Activated CD4-positive, alpha-beta T cell treated with anti-CD3 and anti-CD28 coated beads, Interleukin-2, amount 50 U/mL, for 16 hours (primary cell): ENCODE results near the gene CDK17.
A peak's percentile ranks its signal among the peaks of the same experiment; 100 is the strongest.

Source experiments
- DNase-seq: peaks from one replicate; pipeline ENCODE4 v3.0.0-alpha.2; 2020

Gene CDK17

DNA sequence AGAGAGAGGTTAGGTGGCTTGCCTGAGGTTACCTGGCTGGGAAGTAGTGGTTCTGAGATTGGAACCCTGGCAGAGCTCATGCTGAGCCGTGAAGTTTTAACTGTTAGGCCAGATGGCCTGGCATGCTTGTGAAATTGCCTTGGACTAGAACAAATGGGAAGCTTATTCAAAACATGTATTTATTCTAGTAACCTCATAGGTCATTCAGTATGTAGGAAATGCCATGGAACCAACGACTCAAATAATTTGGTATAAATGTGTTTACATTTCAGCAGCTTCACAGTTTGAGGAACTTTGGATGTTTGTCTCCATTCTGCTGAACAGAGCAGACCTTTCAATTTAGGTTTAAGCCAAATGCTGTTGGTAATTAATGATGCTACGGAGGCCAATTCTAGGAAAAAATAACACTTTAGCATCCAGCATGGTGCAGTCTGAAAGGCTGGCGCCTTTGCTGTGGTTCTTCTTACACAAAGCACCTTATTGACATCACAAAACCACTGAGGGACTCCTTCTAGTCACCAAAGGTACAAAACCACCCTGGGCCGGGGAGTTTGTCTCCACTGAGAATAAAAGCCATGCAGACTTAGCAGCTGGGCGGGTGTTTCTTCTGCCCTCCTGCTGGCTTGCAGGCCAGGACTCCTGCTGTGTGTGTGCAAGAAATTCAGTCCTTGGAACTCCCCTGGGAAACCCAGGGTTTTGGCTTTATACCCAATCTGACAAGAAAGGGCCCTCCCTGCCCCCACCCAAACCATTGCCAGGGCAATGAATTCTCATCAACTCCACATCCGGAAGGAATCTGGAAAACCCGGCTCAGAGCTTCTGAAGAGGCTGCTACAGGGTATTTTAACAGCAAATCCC lies 141.9 kb downstream of the CDK17 start:
- DNase-seq: no peak

DNA sequence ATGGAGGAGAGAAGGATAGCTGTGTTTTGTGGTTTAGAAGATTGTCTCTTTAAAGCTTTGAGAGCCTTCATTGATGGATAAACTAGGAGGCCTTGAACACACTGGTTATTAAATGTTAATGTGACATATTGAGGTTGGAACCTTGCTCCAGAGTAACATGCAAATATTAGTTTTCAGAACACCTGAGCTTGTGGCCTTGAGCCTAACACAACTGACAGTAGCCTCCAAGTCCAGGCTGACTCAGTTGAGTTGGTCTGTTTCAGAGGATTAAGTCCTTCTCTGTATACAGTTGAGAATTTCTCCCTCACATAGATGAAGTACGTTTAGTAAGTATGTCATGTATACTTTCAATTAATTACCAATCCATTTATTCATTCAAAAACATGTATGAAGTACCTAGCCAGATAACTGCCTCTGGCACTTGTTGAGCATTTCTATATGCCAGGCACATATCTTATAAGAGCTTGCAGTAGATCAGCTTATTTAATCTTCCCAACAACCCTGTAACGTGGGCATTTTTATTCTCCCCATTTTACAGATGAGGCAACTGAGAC lies 142.6 kb downstream of the CDK17 start:
- no peak for DNase-seq

DNA sequence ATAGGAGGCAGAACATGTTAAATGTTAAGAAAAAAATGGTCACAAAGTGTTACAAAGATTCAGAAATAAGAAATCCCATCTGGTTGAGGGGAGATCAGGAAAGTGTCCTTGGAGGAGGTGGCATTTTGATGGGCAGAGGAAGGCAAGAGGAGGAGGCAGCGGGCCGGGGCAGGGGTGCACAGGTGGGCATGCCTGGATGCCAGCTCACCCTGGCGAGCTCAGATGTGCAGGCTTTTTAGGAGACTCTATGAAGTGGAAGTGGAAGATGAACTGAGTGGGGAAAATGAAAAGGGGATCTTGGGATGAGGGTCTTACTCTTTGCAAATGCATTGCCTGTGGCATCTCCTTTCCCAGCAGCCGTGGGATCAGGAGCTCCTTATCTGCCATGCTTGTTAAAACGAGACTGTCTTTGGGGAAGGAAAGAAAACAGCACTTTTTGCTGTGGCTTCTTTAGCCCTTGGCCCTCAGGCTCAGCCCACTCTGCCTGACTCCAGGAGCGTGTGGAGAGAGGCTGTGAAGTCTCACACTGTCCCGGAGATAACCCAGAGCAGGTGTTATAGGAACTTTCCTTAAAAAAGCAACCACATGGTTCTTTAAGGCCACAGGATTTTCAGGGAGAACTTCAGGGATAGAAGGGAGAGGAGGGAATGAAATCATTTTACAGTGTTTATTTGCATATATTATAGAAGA lies 143.4 kb downstream of the CDK17 start:
- DNase-seq: no peak

GRCh38 chr12:96255077-96255476 lies 145.2 kb downstream of the CDK17 start:
- no peak for DNase-seq

DNA sequence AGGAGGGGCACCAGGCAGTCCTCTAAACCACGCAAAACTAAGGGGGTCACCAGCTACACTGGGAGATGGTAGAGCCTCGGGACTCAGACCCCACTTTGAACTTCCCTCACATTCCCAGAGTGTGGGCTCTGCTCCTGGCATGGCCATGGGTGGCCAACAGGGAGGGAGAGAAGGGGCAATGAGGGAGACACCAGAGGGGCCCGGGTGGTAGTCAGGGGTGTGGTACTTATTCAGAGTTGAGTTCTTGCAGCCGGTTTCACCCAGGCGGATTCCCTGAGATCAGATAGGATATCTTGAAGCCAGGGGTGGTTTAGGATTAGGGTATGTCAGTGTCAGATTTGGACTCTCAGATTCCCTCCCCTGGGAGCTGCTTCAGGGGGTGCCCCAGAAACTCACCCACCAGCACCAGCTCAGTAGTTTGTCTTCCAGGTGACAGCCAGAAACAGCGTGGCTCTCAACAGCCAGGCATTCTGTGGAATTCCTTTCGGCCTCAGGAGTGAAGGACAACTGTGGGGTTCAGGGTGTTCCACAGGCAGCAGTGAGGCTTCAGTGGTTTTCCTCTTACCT lies 150.0 kb downstream of the CDK17 start:
- DNase-seq: no peak

- DNase-seq: no peak
Measured at GRCh38 chr12:96249196-96250118, 150.8 kb downstream of the CDK17 start.

- DNase-seq: no peak
Measured at GRCh38 chr12:96248136-96248931, 151.9 kb downstream of the CDK17 start.

DNA sequence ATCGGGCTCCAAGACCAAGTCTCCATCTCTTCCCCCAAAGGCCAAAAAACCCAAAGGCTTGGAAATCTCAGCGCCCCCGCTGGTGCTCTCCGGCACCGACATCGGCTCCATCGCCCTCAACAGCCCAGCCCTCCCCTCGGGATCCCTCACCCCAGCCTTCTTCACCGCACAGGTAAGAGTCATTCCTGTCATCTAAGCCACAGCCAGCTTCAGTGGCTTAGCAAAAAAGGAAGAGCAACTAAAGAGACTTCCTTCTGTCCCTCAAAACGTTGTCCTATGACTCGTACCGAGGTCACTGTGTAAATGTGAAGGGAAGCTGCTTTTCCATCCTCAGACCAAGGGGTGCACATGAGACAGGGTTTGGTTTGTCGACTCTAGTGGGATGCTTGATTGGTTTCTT lies 152.7 kb downstream of the CDK17 start:
- no peak for DNase-seq

GRCh38 chr12:96246926-96247505 lies 153.2 kb downstream of the CDK17 start:
- no peak for DNase-seq

DNA sequence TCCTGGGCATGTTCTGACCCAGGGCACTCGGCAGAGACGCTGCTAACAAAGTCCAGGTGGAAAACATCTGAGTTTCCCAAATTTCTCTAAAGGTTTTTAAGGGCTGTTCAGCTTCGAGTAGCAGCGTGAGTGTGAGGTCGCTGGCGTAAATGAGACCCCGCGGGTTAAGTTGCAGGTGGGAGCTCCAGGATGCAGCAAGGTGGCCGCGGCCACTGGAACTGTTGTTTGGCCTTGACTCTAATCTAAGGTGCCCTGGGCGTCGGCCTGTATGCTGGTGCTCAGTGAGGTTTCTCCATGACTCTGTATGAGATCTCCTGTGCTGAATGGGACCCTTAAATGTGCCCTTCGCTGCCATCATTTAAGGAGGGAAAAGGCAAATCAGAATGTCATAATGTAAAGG lies 155.4 kb downstream of the CDK17 start:
- DNase-seq: no peak

DNA sequence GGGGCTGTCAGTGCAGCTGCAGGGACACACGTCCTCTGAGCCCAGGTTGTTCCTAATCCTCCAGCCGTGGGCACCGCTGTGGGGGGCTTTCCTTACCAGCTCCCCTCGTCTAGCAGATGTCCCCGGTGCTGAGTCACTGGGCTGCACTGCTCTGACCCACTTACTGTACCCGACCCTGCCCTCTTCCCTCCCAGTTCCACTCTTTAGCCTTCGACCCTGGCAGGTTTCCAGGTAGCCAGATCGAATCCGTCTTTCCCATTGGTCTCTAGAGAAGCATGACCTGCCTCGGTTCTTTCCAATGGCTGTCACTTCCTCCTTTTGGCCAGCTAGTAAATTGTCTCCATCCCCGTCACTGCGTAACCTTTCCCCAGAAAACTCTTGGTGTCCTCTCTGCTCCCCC lies 157.6 kb downstream of the CDK17 start:
- DNase-seq: no peak

- peak; percentile 75 for DNase-seq
Measured at GRCh38 chr12:96241846-96242256, 158.4 kb downstream of the CDK17 start.

DNA sequence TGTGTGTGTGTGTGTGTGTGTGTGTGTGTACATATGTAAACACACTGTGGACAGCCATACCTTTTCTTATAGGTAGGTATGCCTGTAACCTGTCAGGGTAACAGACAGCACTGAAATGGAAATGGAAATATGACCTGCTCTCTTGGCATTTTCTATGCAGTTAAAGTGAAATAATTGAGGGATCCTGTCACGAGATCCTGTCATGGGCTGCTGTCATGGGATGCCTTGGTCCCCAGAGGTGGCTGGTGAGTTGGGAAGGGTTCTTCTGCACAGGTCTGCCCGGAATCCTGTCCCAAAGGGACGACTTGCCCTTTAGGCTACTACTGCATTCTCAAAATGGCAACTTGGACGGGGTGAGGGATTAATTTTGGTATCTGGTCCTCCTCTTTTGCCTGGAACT lies 158.8 kb downstream of the CDK17 start:
- DNase-seq: no peak

GRCh38 chr12:96240656-96241055 lies 159.6 kb downstream of the CDK17 start:
- no peak for DNase-seq

DNA sequence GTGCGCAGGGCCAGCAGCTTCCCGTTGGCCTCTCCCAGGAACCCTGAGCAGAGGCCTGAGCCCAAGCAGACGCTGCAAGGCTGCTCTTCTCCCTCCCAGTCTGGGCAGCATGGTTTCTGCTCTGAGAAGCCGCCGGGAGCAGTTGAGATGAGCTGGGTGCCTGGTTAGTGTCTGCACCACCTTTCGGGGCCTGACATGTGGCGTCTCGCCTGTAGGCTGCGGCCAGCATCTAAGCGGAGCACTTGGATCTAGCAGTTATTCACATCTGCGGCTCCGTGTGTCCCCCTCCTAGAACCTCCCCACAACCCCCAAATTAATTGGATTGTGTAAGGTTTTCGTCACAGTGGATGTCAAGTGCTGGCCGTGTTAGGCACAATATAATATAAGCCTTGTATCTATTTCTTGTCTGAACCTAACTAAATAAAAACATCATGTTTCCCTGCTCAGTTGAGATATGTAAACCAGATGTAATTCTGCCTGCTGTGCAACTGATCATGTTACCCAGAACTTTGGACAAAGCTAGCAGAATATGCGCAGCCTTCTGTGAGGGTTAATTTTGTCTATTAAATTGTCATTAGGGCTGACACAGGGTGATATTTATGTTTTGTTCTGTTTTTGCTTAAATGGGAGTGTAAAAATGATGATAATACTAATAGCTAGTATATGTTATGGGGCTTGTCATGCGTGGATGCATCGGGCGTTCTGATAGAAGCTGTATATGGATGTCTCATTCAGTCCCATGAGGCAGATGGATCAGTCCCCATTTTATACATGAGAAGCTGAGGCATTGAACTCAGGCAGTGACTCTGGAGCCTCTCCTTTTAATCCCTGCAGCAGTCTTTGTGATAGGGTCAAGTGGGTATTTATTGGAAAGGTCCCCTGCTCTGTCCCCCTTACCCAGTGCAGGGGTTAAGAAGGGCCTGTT lies 160.3 kb downstream of the CDK17 start:
- no peak for DNase-seq

- no peak for DNase-seq
Measured at GRCh38 chr12:96238336-96239047, 161.7 kb downstream of the CDK17 start.

GRCh38 chr12:96237465-96238077 lies 162.7 kb downstream of the CDK17 start:
- peak; percentile 78 for DNase-seq

- no peak for DNase-seq
Measured at GRCh38 chr12:96237035-96237434, 163.2 kb downstream of the CDK17 start.

DNA sequence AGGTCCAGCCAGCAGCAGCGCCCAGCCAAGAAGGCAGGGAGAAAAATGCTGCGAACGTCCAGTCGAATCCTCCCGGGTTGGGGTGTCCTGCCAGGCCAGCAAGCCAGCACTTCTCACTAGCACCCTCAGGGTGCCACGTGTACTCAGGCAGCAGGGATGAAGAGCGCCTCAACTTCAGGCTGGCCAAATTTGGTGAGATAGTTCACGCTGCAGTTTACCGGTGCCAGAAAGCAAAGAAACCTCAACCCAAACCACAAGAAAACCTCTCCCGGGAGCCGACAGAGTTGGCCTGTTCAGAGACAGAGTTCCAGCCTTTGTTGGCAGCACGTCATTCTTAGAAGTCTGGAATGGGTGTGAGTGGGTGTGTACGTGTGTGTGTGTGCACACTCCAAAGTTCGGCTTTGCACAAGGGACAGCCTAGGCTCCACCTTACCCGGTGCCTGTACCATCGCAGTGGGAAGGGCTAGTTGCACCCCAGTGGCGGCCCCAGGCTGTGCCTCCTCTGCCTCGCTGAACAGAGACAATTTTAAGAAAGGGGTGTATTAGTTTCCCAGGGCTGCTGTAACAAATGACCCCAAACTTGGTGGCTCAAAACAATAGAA lies 163.9 kb downstream of the CDK17 start:
- DNase-seq: peak; percentile 31
